ENCODE measurements around the gene CMTM2. TPM values are rescaled to one million over a fixed set of nuclear protein-coding genes. Genes with fewer than 3 reads are reported as not detected.

Gene CMTM2
- total and polyA plus RNA-seq, 2 experiments from 2014 or later = not detected

DNA sequence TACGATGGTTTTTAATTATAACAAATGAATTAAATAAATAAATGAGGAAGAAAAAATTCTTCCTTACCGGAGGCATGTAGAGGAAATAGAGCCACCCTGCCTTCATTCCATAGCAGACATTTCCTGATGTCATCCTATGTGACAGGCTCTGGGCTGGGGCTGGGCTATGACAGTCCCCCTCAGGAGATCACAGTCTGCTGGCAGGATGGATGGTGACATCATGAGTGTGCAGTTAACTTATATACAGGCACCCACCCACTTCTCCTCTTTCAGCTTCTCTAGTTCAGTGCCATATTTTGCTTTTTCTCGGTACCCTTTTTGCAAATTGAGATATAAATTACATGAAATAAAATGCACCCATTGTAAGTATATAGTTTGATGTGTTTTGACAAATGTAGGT is 18.8 kb downstream of the CMTM2 start:
- Histone ChIP-seq H3K79me2 (ENCODE audit: insufficient read depth) (no peaks in the 10 kb centered on the region), H4K20me1 (ENCODE audit: insufficient read depth) (no peaks in the 10 kb centered on the region), H3K9me2 (ENCODE audit: insufficient read depth) (no peaks in the 10 kb centered on the region), H3F3A (ENCODE audit: insufficient read depth) (no peaks in the 10 kb centered on the region), H3K4me3 (no peak overlapping the region), H3K36me3 (ENCODE audit: low read depth) (no peaks in the 10 kb centered on the region), H3K27ac (no peak overlapping the region), H3K4me1 (ENCODE audit: insufficient read depth) (no peaks in the 10 kb centered on the region), H2AFZ (no peak overlapping the region), H3K27me3 (replicated peaks; ENCODE audit: insufficient read depth) (no peaks in the 10 kb centered on the region), H3K9me3 (ENCODE audit: low read depth) (no peaks in the 10 kb centered on the region), H3K9ac (no peak overlapping the region), H3K4me2 (ENCODE audit: unreplicated experiment) (no peak overlapping the region)
- in situ Hi-C loops (cut with MboI) = no loop called here
- TF ChIP-seq EZH2phosphoT487 (IDR thresholded peaks at IDR 0.05; ENCODE audit: insufficient read depth, low read depth) (no peak), EZH2 (IDR thresholded peaks at IDR 0.05; ENCODE audit: insufficient read depth, poor library complexity, severe bottlenecking) (no peak)
- WGBS, 2 experiments (ENCODE audit: low coverage in 1 of 2, low lambda C conversion rate in 2 of 2, missing lambda C conversion rate in 2 of 2) = 94 to 95% methylated on average over 3 of the region's 3 CpGs
- DNase-seq = no peak

GRCh38 chr16:66599726-66600125 is 20.5 kb downstream of the CMTM2 start:
- DNase-seq = no peak
- Histone ChIP-seq H3K4me2 (ENCODE audit: unreplicated experiment) (no peak overlapping the region), H3K4me3 (no peak overlapping the region), H3K79me2 (ENCODE audit: insufficient read depth) (no peaks in the 10 kb centered on the region), H3F3A (ENCODE audit: insufficient read depth) (no peaks in the 10 kb centered on the region), H3K27ac (no peak overlapping the region), H3K36me3 (ENCODE audit: low read depth) (no peaks in the 10 kb centered on the region), H3K4me1 (ENCODE audit: insufficient read depth) (no peaks in the 10 kb centered on the region), H3K27me3 (replicated peaks; ENCODE audit: insufficient read depth) (no peaks in the 10 kb centered on the region), H3K9ac (no peak overlapping the region), H3K9me2 (ENCODE audit: insufficient read depth) (no peaks in the 10 kb centered on the region), H3K9me3 (ENCODE audit: low read depth) (no peaks in the 10 kb centered on the region), H2AFZ (no peak overlapping the region), H4K20me1 (ENCODE audit: insufficient read depth) (no peaks in the 10 kb centered on the region)
- in situ Hi-C loops (cut with MboI) = no loop called here
- WGBS, 2 experiments (ENCODE audit: low coverage in 1 of 2, low lambda C conversion rate in 2 of 2, missing lambda C conversion rate in 2 of 2) = 78 to 80% methylated on average over 4 of the region's 4 CpGs
- TF ChIP-seq EZH2phosphoT487 (IDR thresholded peaks at IDR 0.05; ENCODE audit: insufficient read depth, low read depth) (no peak), EZH2 (IDR thresholded peaks at IDR 0.05; ENCODE audit: insufficient read depth, poor library complexity, severe bottlenecking) (no peak)

GRCh38 chr16:66600477-66600876 is 21.2 kb downstream of the CMTM2 start:
- no peak overlapping the region for H3K27ac ChIP-seq
- H3K27me3 ChIP-seq (replicated peaks; ENCODE audit: insufficient read depth) = no peaks in the 10 kb centered on the region
- no peaks in the 10 kb centered on the region for H3K9me2 ChIP-seq (ENCODE audit: insufficient read depth)
- no peaks in the 10 kb centered on the region for H3F3A ChIP-seq (ENCODE audit: insufficient read depth)
- H2AFZ ChIP-seq = no peak overlapping the region
- peaks cover 7% of the 10 kb centered on the region; the same call in 1 of the 2 replicates for H3K79me2 ChIP-seq (ENCODE audit: insufficient read depth)
- no peaks in the 10 kb centered on the region for H3K36me3 ChIP-seq (ENCODE audit: low read depth)
- TF ChIP-seq EZH2phosphoT487 (IDR thresholded peaks at IDR 0.05; ENCODE audit: insufficient read depth, low read depth) = no peak
- no peak for TF ChIP-seq EZH2 (IDR thresholded peaks at IDR 0.05; ENCODE audit: insufficient read depth, poor library complexity, severe bottlenecking)
- no peak overlapping the region for H3K4me3 ChIP-seq
- H3K9me3 ChIP-seq (ENCODE audit: low read depth) = no peaks in the 10 kb centered on the region
- no peaks in the 10 kb centered on the region for H4K20me1 ChIP-seq (ENCODE audit: insufficient read depth)
- H3K4me2 ChIP-seq (ENCODE audit: unreplicated experiment) = no peak overlapping the region
- H3K9ac ChIP-seq = no peak overlapping the region
- H3K4me1 ChIP-seq (ENCODE audit: insufficient read depth) = no peaks in the 10 kb centered on the region
- WGBS, 2 experiments (ENCODE audit: low coverage in 1 of 2, low lambda C conversion rate in 2 of 2, missing lambda C conversion rate in 2 of 2) = 100% methylated on average over 1 of the region's 1 CpG
- in situ Hi-C loops (cut with MboI) = no loop called here
- no peak for DNase-seq

DNA sequence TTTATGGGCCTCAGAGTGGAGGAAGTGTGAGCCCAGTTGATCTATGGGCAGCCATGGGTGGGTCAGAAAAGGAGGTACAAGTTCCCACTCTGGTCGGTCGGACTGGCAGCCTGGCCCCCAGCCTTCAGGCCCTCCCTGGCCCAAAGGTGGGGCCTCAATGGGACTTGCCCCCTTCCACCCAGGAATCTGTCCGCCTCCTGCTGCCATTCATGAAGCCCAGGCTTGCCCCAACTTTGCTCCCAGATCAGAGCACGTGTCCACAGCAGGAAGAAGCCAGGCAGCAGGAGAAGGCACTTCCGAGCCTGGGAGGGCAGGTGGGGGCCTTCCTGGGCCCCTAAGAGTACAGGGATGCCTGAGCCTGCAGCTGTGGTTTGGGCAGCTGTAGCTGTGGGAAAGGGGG is 22.2 kb downstream of the CMTM2 start:
- Histone ChIP-seq H3F3A (ENCODE audit: insufficient read depth) (no peaks in the 10 kb centered on the region), H3K27ac (no peak overlapping the region), H3K9me3 (ENCODE audit: low read depth) (no peaks in the 10 kb centered on the region), H4K20me1 (ENCODE audit: insufficient read depth) (no peaks in the 10 kb centered on the region), H2AFZ (no peak overlapping the region), H3K4me1 (ENCODE audit: insufficient read depth) (no peaks in the 10 kb centered on the region), H3K9me2 (ENCODE audit: insufficient read depth) (no peaks in the 10 kb centered on the region), H3K4me2 (ENCODE audit: unreplicated experiment) (no peak overlapping the region), H3K9ac (no peak overlapping the region), H3K36me3 (ENCODE audit: low read depth) (no peaks in the 10 kb centered on the region), H3K79me2 (ENCODE audit: insufficient read depth) (peaks cover 17% of the 10 kb centered on the region), H3K4me3 (no peak overlapping the region), H3K27me3 (replicated peaks; ENCODE audit: insufficient read depth) (no peaks in the 10 kb centered on the region)
- TF ChIP-seq EZH2 (IDR thresholded peaks at IDR 0.05; ENCODE audit: insufficient read depth, poor library complexity, severe bottlenecking) (no peak), EZH2phosphoT487 (IDR thresholded peaks at IDR 0.05; ENCODE audit: insufficient read depth, low read depth) (no peak)
- in situ Hi-C loops (cut with MboI) = no loop called here
- DNase-seq = no peak
- WGBS, 2 experiments (ENCODE audit: low coverage in 1 of 2, low lambda C conversion rate in 2 of 2, missing lambda C conversion rate in 2 of 2) = 64 to 78% methylated on average over 5 of the region's 5 CpGs

All from GM23248 (cell line).